IMR-90 (cell line): Measurements from ENCODE around the gene RAX2. TPM values are rescaled to one million over a fixed set of nuclear protein-coding genes. Genes with fewer than 3 reads are reported as not detected.

ENCODE experiments used
- ATAC-seq: fragments of 200-7000 bp; cut with Tn5 transposase; 2 replicates; pipeline ENCODE4 v1.9.1; 2020; ENCODE audit warnings: low read depth, mild to moderate bottlenecking, moderate library complexity
- BruUV-seq: library from RNA; stranded (reverse); fragments of 400-500 nt; replicated peaks from 2 replicates; lab custom pipeline; 2021; lab: Mats Ljungman, UMichigan
- CTCF ChIA-PET: fragments of 300-600 bp; formaldehyde crosslinking; extraction: SDS; loops from one replicate; lab custom pipeline; 2021; ENCODE audit warnings: antibody characterized with exemption; lab: Yijun Ruan, JAX
- POLR2A ChIA-PET: fragments of 300-600 bp; sonication (Branson Sonifier 250); formaldehyde crosslinking; loops from one replicate; lab custom pipeline; 2022; ENCODE audit warnings: antibody characterized with exemption; ENCODE audit not compliant: unreplicated experiment; lab: Charles Lee
- DNase-seq: peaks from one replicate; pipeline ENCODE4 v3.0.0; 2013
- H2AFZ ChIP-seq: replicated peaks from 2 replicates; pipeline ENCODE3; 2013; ENCODE audit warnings: low read length, mild to moderate bottlenecking; ENCODE audit not compliant: poor library complexity
- H2AK5ac ChIP-seq: 2 replicates; pipeline ENCODE4 v1.6.1; 2013; ENCODE audit warnings: low read depth, low read length, inconsistent platforms
- H2AK9ac ChIP-seq: replicated peaks from 2 replicates; pipeline ENCODE3; 2013; ENCODE audit warnings: mild to moderate bottlenecking, low read depth, low read length, moderate library complexity; ENCODE audit not compliant: poor library complexity
- H2BK120ac ChIP-seq: 2 replicates; pipeline ENCODE4 v1.6.1; 2013; ENCODE audit warnings: low read depth, low read length, inconsistent platforms
- H2BK15ac ChIP-seq: 3 replicates; pipeline ENCODE4 v1.6.1; 2013; ENCODE audit warnings: low read depth, low read length, inconsistent platforms
- H2BK20ac ChIP-seq: 2 replicates; pipeline ENCODE4 v1.6.1; 2013; ENCODE audit warnings: low read depth, mild to moderate bottlenecking, inconsistent platforms, low read length, moderate library complexity
- H2BK5ac ChIP-seq: 2 replicates; pipeline ENCODE4 v1.6.1; 2013; ENCODE audit warnings: mild to moderate bottlenecking, low read depth, low read length, inconsistent platforms; ENCODE audit not compliant: poor library complexity, severe bottlenecking
- H3K14ac ChIP-seq: replicated peaks from 2 replicates; pipeline ENCODE4 v1.6.1; 2013; ENCODE audit warnings: low read depth, low read length, inconsistent platforms
- H3K18ac ChIP-seq: 2 replicates; pipeline ENCODE4 v1.6.1; 2013; ENCODE audit warnings: low read depth, low read length, control low read depth
- H3K23ac ChIP-seq: 2 replicates; pipeline ENCODE4 v1.6.1; 2013; ENCODE audit warnings: low read depth, low read length, inconsistent platforms
- H3K27ac ChIP-seq: 2 replicates; pipeline ENCODE4 v1.5.1; 2013; ENCODE audit warnings: mild to moderate bottlenecking, control low read depth, low read length; ENCODE audit not compliant: insufficient read depth
- H3K27me3 ChIP-seq: 2 replicates; pipeline ENCODE4 v1.6.1; 2013; ENCODE audit warnings: low read length; ENCODE audit not compliant: control insufficient read depth, insufficient read depth
- H3K36me3 ChIP-seq: 2 replicates; pipeline ENCODE4 v1.6.1; 2013; ENCODE audit warnings: low read length, mixed read lengths; ENCODE audit not compliant: control insufficient read depth, insufficient read depth
- H3K4ac ChIP-seq: 2 replicates; pipeline ENCODE4 v1.6.1; 2013; ENCODE audit warnings: low read depth, low read length, inconsistent platforms
- H3K4me1 ChIP-seq: 2 replicates; pipeline ENCODE4 v1.6.1; 2013; ENCODE audit warnings: low read length, mixed read lengths; ENCODE audit not compliant: control insufficient read depth, insufficient read depth
- H3K4me2 ChIP-seq: 2 replicates; pipeline ENCODE4 v1.6.1; 2013; ENCODE audit warnings: low read depth, mild to moderate bottlenecking, control low read depth, low read length, moderate library complexity
- H3K4me3 ChIP-seq: 2 replicates; pipeline ENCODE4 v1.5.1; 2013; ENCODE audit warnings: low read depth, mild to moderate bottlenecking, control low read depth, low read length, moderate library complexity; ENCODE audit not compliant: insufficient read depth
- H3K56ac ChIP-seq: 2 replicates; pipeline ENCODE4 v1.6.1; 2013; ENCODE audit warnings: low read length, inconsistent platforms; ENCODE audit not compliant: insufficient read depth; ENCODE audit errors: extremely low read depth
- H3K79me1 ChIP-seq, 2 experiments: 2 replicates each; pipeline ENCODE4 v1.6.1; 2013; ENCODE audit warnings: low read length in 2 of 2, inconsistent platforms in 1 of 2, low read depth in 1 of 2
- H3K9ac ChIP-seq: 2 replicates; pipeline ENCODE4 v1.6.1; 2013; ENCODE audit warnings: low read depth, low read length, control low read depth
- H3K9me1 ChIP-seq: 2 replicates; pipeline ENCODE4 v1.6.1; 2013; ENCODE audit warnings: low read length, inconsistent platforms; ENCODE audit not compliant: insufficient read depth
- H3K9me3 ChIP-seq: 2 replicates; pipeline ENCODE4 v1.6.1; 2013; ENCODE audit warnings: low read length; ENCODE audit not compliant: control insufficient read depth, insufficient read depth
- H4K20me1 ChIP-seq: 2 replicates; pipeline ENCODE4 v1.6.1; 2013; ENCODE audit warnings: low read length, inconsistent platforms; ENCODE audit not compliant: insufficient read depth
- H4K5ac ChIP-seq: 2 replicates; pipeline ENCODE4 v1.6.1; 2013; ENCODE audit warnings: mild to moderate bottlenecking, low read depth, low read length, control low read depth
- H4K8ac ChIP-seq, 2 experiments: 2 replicates each; pipeline ENCODE4 v1.6.1; 2013; ENCODE audit warnings: low read depth in 2 of 2, low read length in 2 of 2, control low read depth in 1 of 2, inconsistent platforms in 1 of 2
- H4K91ac ChIP-seq: 2 replicates; pipeline ENCODE4 v1.6.1; 2013; ENCODE audit warnings: low read depth, low read length, inconsistent platforms; ENCODE audit not compliant: insufficient read depth
- MAFK ChIP-seq: IDR thresholded peaks from 2 replicates; pipeline ENCODE4 v1.6.1; 2012; ENCODE audit warnings: low read depth, low read length, improper control_type of control experiment
- WGBS, 2 experiments: methylation state at CpG; one replicate each; pipeline versions ENCODE4 v1.1.5 to v1.1.7; 2013; ENCODE audit warnings: missing lambda C conversion rate in 2 of 2; ENCODE audit not compliant: insufficient read length in 1 of 2; ENCODE audit errors: extremely low coverage in 2 of 2; 5-methylcytosine and 5-hydroxymethylcytosine counted together
- dilution Hi-C: fragments of 300-500 bp; cut with HindIII; formaldehyde crosslinking; loops from one replicate; pipeline ENCODE4 v1.14.3; 2018; ENCODE audit warnings: low sequenced_read_pairs; ENCODE audit not compliant: unreplicated experiment
- in situ Hi-C: fragments of 300-500 bp; cut with MboI; formaldehyde crosslinking; loops from 3 replicates; pipeline ENCODE4 v1.14.3; 2019; ENCODE audit warnings: low sequenced_read_pairs, inconsistent platforms, mixed read lengths
- intact Hi-C: fragments of 100-400 bp; cut with micrococcal nuclease; formaldehyde crosslinking; loops from 2 replicates; pipeline ENCODE4 v1.10.0; 2022
- polyA plus RNA-seq, 3 experiments: library from polyadenylated mRNA; depleted of rRNA; stranded (reverse); fragments of >200 nt; gene quantifications; 2 replicates each; pipeline ENCODE4 v1.2.3, GENCODE V29; 2012; ENCODE audit warnings: low replicate concordance in 1 of 3
- total RNA-seq: library from RNA; depleted of rRNA; stranded (reverse); fragments of >200 nt; gene quantifications from 2 replicates; pipeline ENCODE4 v1.2.3, GENCODE V29; 2012
- TF ChIP-seq, protein P1 (sequence below): conservative IDR thresholded peaks from 2 replicates; pipeline ENCODE4 v1.5.1; 2012; ENCODE audit warnings: mild to moderate bottlenecking, low read depth, low read length, improper control_type of control experiment
- TF ChIP-seq, protein P2 (sequence below): fragments of 150-350 bp; IDR thresholded peaks from 2 replicates; pipeline ENCODE4 v1.6.1; 2016; ENCODE audit warnings: low read depth, mild to moderate bottlenecking, low read length, moderate library complexity, borderline replicate concordance

Gene RAX2
- total and polyA plus RNA-seq, 2 of the 4 experiments (the other 2 are of a cell fraction) = not detected

DNA sequence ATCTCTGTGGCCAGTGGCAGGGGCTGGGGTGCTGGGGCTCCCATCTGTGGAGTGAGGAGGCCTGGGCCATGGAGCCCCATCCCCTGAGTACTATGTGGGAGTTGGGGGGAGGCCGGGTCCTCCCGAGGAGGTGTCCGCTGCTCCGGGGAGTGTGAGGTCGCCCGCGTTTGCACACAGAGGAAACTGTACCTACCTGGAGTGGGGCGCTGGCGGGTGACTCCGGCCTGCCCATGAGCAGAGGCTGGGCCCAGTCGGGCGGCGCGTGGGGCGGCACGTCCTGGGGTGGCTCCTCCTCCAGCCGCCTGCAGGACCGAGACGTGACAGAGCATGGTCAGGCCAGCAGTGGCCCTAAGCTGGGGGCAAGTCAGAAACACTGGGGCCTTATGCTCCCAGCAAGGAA lies 48.0 kb upstream of the RAX2 start:
- TF ChIP-seq, protein P1, sequence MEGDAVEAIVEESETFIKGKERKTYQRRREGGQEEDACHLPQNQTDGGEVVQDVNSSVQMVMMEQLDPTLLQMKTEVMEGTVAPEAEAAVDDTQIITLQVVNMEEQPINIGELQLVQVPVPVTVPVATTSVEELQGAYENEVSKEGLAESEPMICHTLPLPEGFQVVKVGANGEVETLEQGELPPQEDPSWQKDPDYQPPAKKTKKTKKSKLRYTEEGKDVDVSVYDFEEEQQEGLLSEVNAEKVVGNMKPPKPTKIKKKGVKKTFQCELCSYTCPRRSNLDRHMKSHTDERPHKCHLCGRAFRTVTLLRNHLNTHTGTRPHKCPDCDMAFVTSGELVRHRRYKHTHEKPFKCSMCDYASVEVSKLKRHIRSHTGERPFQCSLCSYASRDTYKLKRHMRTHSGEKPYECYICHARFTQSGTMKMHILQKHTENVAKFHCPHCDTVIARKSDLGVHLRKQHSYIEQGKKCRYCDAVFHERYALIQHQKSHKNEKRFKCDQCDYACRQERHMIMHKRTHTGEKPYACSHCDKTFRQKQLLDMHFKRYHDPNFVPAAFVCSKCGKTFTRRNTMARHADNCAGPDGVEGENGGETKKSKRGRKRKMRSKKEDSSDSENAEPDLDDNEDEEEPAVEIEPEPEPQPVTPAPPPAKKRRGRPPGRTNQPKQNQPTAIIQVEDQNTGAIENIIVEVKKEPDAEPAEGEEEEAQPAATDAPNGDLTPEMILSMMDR = no peak
- TF ChIP-seq, protein P2, sequence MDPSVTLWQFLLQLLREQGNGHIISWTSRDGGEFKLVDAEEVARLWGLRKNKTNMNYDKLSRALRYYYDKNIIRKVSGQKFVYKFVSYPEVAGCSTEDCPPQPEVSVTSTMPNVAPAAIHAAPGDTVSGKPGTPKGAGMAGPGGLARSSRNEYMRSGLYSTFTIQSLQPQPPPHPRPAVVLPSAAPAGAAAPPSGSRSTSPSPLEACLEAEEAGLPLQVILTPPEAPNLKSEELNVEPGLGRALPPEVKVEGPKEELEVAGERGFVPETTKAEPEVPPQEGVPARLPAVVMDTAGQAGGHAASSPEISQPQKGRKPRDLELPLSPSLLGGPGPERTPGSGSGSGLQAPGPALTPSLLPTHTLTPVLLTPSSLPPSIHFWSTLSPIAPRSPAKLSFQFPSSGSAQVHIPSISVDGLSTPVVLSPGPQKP = no peak
- no peak for TF ChIP-seq MAFK
- Histone ChIP-seq H2AK5ac (no peak overlapping the region), H2BK120ac (no peak overlapping the region), H3K14ac (no peak overlapping the region), H3K4me2 (no peak overlapping the region), H4K91ac (no peak overlapping the region), H3K9ac (no peak overlapping the region), H2AK9ac (no peak overlapping the region), H2AFZ (no peak overlapping the region), H2BK15ac (no peak overlapping the region), H4K5ac (no peak overlapping the region), H3K9me3 (no peaks in the 10 kb centered on the region), H3K4me3 (no peak overlapping the region), H3K79me1 (no peaks in the 10 kb centered on the region), H3K27ac (no peak overlapping the region), H3K36me3 (no peaks in the 10 kb centered on the region), H3K23ac (no peak overlapping the region), H4K8ac (no peak overlapping the region), H3K27me3 (peaks cover 6% of the 10 kb centered on the region; the same call in 1 of the 2 replicates), H3K18ac (no peak overlapping the region), H3K4me1 (no peaks in the 10 kb centered on the region), H2BK20ac (no peak overlapping the region), H3K9me1 (0 out of 2 replicates have a peak, but pooled peaks cover 2% of the 10 kb centered on the region), H3K4ac (no peak overlapping the region), H4K20me1 (no peaks in the 10 kb centered on the region), H2BK5ac (no peak overlapping the region), H3K56ac (no peak overlapping the region)
- POLR2A ChIA-PET = no interaction called here
- in situ Hi-C loops = no loop called here
- CTCF ChIA-PET = no interaction called here
- WGBS, 2 experiments = 77% methylated on average over 6 of the region's 19 CpGs; no CpG with 5 or more reads in 1 of the 2 experiments
- no TSS peak for BruUV-seq
- DNase-seq (no peak), ATAC-seq (no peak)
- dilution Hi-C loops = no loop called here
- intact Hi-C loops = loop anchor here (5.0 kb wide), 1 partner anchor 153 kb away; no protein-coding TSS in a partner anchor
